K562 (cell line): Measurements from ENCODE around the gene SNX1. TPM values are rescaled to one million over a fixed set of nuclear protein-coding genes. Genes with fewer than 3 reads are reported as not detected.

ENCODE experiments used
- BCOR ChIP-seq: fragments of 450-650 bp; IDR thresholded peaks from 2 replicates; pipeline ENCODE4 v1.6.1; 2016
- CEBPG ChIP-seq, 3 experiments: fragments of 200-800 bp in 1 of 3; sonication (Bioruptor generic) in 1 of 3; sonication (generic) in 1 of 3; formaldehyde crosslinking in 1 of 3; IDR thresholded peaks in 2 of 3; conservative IDR thresholded peaks in 1 of 3; 2 replicates each; pipeline versions ENCODE4 v1.6.1 to v1.8.0; 2016 to 2022; ENCODE audit warnings: missing compliant biosample characterization in 2 of 3, missing genetic modification characterization in 2 of 3, mild to moderate bottlenecking in 1 of 3, missing genetic modification reagents in 1 of 3
- EHMT2 ChIP-seq: fragments of 450-650 bp; IDR thresholded peaks from 2 replicates; pipeline ENCODE4 v1.6.1; 2018; ENCODE audit warnings: antibody characterized with exemption
- EP400 ChIP-seq: fragments of 450-650 bp; IDR thresholded peaks from 2 replicates; pipeline ENCODE4 v1.6.1; 2017; ENCODE audit warnings: antibody characterized with exemption, mild to moderate bottlenecking, moderate library complexity
- EZH2 ChIP-seq: IDR thresholded peaks from 2 replicates; pipeline ENCODE4 v1.6.1; 2012; ENCODE audit warnings: low read depth, mild to moderate bottlenecking, inconsistent platforms, low read length, borderline replicate concordance
- GABPB1 ChIP-seq: sonication (generic); formaldehyde crosslinking; IDR thresholded peaks from 2 replicates; pipeline ENCODE4 v1.8.0; 2022; ENCODE audit warnings: mild to moderate bottlenecking, missing genetic modification reagents
- GATA2 ChIP-seq: sonication (generic); formaldehyde crosslinking; IDR thresholded peaks from 2 replicates; pipeline ENCODE4 v1.4.0; 2020; ENCODE audit warnings: mild to moderate bottlenecking, missing genetic modification reagents
- MAFG ChIP-seq: fragments of 450-650 bp; conservative IDR thresholded peaks from 2 replicates; pipeline ENCODE4 v1.6.1; 2016; ENCODE audit warnings: missing genetic modification characterization, missing compliant biosample characterization
- NCOA2 ChIP-seq, 2 experiments: fragments of 450-650 bp; IDR thresholded peaks; 2 replicates each; pipeline ENCODE4 v1.6.1; 2018; ENCODE audit warnings: mild to moderate bottlenecking in 2 of 2, moderate library complexity in 1 of 2; ENCODE audit not compliant: partially characterized antibody in 2 of 2
- SETDB1 ChIP-seq: IDR thresholded peaks from one replicate; pipeline ENCODE4 v1.6.1; 2012; ENCODE audit warnings: low read length, control low read depth, inconsistent platforms
- SMARCA4 ChIP-seq: fragments of 450-650 bp; IDR thresholded peaks from 2 replicates; pipeline ENCODE4 v1.6.1; 2016
- SUPT5H ChIP-seq: fragments of 450-650 bp; IDR thresholded peaks from 2 replicates; pipeline ENCODE4 v1.6.1; 2016
- TAF15 ChIP-seq: fragments of 200-400 bp; formaldehyde crosslinking; IDR thresholded peaks from 2 replicates; pipeline ENCODE4 v1.6.1; 2017; ENCODE audit warnings: mild to moderate bottlenecking, low read depth, low read length, moderate library complexity
- TBP ChIP-seq: optimal IDR thresholded peaks from 2 replicates; pipeline ENCODE3; 2011; ENCODE audit warnings: low read depth, low read length, improper control_type of control experiment
- polyA plus RNA-seq, 8 experiments: library from polyadenylated mRNA; depleted of rRNA in 4 of 8; stranded (reverse) in 5 of 8; unstranded in 3 of 8; fragments of >200 nt; fragmentation: Nextera tagmentation in 2 of 8; fragmentation: Illumina TruSeq in 1 of 8; extraction: Ambion mirVana in 2 of 8; extraction: Trizol in 1 of 8; gene quantifications; 2 replicates each; pipeline versions ENCODE4 v1.2.1 to v1.2.3, GENCODE V29; 2011 to 2014; ENCODE audit warnings: inconsistent platforms in 1 of 8, missing spikeins in 1 of 8
- total RNA-seq, 7 experiments: library from RNA; depleted of rRNA in 6 of 7; stranded (reverse); fragments of >200 nt in 6 of 7; fragmentation: Illumina TruSeq in 2 of 7; extraction: Trizol in 2 of 7; gene quantifications; 2 replicates each; pipeline versions ENCODE4 v1.2.1 to v1.2.3, GENCODE V29; 2011 to 2021; ENCODE audit warnings: low replicate concordance in 1 of 7
- TF ChIP-seq, protein P1 (sequence below): fragments of 450-650 bp; IDR thresholded peaks from 2 replicates; pipeline ENCODE4 v1.6.1; 2016; ENCODE audit warnings: mild to moderate bottlenecking, moderate library complexity
- TF ChIP-seq, protein P2 (sequence below): fragments of 250-450 bp; sonication (Bioruptor Pico); IDR thresholded peaks from 2 replicates; pipeline ENCODE4 v1.8.0; 2021; ENCODE audit warnings: mild to moderate bottlenecking, moderate library complexity

SNX1 gene
- total and polyA plus RNA-seq, 9 of the 15 experiments (the other 6 are each of a cell fraction or from before 2014, with no cell fraction given): 11.0 to 105 (median 59.9) TPM

DNA sequence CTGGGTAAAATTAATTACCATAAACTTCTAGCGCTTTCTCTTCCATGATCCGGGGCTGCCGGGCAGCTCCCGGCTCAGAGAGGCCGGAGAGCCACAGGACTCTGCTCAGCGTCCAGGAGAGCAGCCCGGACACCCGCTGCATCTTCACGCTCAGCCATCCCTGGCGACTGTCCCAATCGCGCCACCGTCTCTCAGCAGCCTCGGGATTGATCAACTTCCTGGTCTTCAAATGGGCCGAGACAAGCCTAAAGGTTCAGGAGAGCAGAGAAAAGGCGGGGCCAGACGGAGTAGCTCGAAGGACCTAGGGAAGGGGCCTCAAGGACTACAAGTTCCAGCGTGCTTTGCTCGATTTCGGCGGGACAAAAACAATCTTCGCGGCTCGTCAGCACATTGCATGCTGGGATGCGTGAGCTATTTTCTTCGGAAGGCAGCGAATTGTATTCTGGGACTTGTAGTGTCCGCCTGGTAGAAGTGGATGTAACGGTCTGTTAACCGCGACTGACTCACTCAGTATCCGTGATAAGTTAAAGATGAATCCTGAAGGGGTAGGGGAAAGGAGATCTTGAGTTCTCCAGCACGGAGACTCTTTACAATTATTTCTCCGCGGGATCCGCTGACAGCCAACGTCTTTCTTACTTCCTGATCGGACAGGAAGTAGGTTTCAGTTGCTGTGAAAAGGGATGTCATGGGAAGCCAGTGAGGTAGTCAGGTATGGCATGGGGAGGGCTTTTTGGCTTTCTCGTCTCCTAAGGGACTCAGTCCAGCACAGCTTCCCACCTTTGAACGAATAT, 2.0 kb upstream of the SNX1 start, which contains the start of gene CIAO2A (continued):
- TF ChIP-seq, protein P1, sequence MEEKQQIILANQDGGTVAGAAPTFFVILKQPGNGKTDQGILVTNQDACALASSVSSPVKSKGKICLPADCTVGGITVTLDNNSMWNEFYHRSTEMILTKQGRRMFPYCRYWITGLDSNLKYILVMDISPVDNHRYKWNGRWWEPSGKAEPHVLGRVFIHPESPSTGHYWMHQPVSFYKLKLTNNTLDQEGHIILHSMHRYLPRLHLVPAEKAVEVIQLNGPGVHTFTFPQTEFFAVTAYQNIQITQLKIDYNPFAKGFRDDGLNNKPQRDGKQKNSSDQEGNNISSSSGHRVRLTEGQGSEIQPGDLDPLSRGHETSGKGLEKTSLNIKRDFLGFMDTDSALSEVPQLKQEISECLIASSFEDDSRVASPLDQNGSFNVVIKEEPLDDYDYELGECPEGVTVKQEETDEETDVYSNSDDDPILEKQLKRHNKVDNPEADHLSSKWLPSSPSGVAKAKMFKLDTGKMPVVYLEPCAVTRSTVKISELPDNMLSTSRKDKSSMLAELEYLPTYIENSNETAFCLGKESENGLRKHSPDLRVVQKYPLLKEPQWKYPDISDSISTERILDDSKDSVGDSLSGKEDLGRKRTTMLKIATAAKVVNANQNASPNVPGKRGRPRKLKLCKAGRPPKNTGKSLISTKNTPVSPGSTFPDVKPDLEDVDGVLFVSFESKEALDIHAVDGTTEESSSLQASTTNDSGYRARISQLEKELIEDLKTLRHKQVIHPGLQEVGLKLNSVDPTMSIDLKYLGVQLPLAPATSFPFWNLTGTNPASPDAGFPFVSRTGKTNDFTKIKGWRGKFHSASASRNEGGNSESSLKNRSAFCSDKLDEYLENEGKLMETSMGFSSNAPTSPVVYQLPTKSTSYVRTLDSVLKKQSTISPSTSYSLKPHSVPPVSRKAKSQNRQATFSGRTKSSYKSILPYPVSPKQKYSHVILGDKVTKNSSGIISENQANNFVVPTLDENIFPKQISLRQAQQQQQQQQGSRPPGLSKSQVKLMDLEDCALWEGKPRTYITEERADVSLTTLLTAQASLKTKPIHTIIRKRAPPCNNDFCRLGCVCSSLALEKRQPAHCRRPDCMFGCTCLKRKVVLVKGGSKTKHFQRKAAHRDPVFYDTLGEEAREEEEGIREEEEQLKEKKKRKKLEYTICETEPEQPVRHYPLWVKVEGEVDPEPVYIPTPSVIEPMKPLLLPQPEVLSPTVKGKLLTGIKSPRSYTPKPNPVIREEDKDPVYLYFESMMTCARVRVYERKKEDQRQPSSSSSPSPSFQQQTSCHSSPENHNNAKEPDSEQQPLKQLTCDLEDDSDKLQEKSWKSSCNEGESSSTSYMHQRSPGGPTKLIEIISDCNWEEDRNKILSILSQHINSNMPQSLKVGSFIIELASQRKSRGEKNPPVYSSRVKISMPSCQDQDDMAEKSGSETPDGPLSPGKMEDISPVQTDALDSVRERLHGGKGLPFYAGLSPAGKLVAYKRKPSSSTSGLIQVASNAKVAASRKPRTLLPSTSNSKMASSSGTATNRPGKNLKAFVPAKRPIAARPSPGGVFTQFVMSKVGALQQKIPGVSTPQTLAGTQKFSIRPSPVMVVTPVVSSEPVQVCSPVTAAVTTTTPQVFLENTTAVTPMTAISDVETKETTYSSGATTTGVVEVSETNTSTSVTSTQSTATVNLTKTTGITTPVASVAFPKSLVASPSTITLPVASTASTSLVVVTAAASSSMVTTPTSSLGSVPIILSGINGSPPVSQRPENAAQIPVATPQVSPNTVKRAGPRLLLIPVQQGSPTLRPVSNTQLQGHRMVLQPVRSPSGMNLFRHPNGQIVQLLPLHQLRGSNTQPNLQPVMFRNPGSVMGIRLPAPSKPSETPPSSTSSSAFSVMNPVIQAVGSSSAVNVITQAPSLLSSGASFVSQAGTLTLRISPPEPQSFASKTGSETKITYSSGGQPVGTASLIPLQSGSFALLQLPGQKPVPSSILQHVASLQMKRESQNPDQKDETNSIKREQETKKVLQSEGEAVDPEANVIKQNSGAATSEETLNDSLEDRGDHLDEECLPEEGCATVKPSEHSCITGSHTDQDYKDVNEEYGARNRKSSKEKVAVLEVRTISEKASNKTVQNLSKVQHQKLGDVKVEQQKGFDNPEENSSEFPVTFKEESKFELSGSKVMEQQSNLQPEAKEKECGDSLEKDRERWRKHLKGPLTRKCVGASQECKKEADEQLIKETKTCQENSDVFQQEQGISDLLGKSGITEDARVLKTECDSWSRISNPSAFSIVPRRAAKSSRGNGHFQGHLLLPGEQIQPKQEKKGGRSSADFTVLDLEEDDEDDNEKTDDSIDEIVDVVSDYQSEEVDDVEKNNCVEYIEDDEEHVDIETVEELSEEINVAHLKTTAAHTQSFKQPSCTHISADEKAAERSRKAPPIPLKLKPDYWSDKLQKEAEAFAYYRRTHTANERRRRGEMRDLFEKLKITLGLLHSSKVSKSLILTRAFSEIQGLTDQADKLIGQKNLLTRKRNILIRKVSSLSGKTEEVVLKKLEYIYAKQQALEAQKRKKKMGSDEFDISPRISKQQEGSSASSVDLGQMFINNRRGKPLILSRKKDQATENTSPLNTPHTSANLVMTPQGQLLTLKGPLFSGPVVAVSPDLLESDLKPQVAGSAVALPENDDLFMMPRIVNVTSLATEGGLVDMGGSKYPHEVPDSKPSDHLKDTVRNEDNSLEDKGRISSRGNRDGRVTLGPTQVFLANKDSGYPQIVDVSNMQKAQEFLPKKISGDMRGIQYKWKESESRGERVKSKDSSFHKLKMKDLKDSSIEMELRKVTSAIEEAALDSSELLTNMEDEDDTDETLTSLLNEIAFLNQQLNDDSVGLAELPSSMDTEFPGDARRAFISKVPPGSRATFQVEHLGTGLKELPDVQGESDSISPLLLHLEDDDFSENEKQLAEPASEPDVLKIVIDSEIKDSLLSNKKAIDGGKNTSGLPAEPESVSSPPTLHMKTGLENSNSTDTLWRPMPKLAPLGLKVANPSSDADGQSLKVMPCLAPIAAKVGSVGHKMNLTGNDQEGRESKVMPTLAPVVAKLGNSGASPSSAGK: no peak
- TF ChIP-seq, protein P2, sequence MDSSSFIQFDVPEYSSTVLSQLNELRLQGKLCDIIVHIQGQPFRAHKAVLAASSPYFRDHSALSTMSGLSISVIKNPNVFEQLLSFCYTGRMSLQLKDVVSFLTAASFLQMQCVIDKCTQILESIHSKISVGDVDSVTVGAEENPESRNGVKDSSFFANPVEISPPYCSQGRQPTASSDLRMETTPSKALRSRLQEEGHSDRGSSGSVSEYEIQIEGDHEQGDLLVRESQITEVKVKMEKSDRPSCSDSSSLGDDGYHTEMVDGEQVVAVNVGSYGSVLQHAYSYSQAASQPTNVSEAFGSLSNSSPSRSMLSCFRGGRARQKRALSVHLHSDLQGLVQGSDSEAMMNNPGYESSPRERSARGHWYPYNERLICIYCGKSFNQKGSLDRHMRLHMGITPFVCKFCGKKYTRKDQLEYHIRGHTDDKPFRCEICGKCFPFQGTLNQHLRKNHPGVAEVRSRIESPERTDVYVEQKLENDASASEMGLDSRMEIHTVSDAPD (CRISPR knock-in tag): no peak
- peak; percentile 86 for TF ChIP-seq SUPT5H
- no peak for TF ChIP-seq NCOA2 (IDR thresholded peaks at IDR 0.05; ENCODE audit: partially characterized antibody in 2 of 2)
- peak; percentile 63 for TF ChIP-seq EP400
- TF ChIP-seq EZH2: no peak
- TF ChIP-seq SETDB1: peak; percentile 12
- 0 out of 2 replicates have a peak, but pooled peaks have one; percentile 8 for TF ChIP-seq SMARCA4
- peak; percentile 87 for TF ChIP-seq TBP
- TF ChIP-seq MAFG (tag): peak; percentile 55; the same call in 1 of the 2 replicates
- TF ChIP-seq GATA2 (CRISPR knock-in tag): no peak
- no peak for TF ChIP-seq TAF15
- TF ChIP-seq EHMT2: no peak
- peak; percentile 52; the same call in 1 of the 2 replicates for TF ChIP-seq BCOR
- TF ChIP-seq GABPB1: peak; percentile 85
- peak; percentile 42; the same call in 1 of the 2 replicates for TF ChIP-seq CEBPG (CRISPR knock-in tag; IDR thresholded peaks at IDR 0.05)
- TF ChIP-seq CEBPG (tag; conservative IDR thresholded peaks at IDR 0.05 in 1 of 2, IDR thresholded peaks at IDR 0.05 in 1 of 2): no peak
